Transverse colon (tissue), 4 donors: ENCODE data around the gene MED31.

Experiments
- CTCF ChIP-seq, 5 experiments: fragments of 200-600 bp in 3 of 5; fragments of 450-650 bp in 2 of 5; sonication (generic) in 3 of 5; IDR thresholded peaks; 1 replicate in 2 of 5; 2 replicates in 3 of 5; pipeline ENCODE4 v1.5.1; 2016 to 2017; ENCODE audit warnings: antibody characterized with exemption in 5 of 5, inconsistent platforms in 3 of 5, mild to moderate bottlenecking in 2 of 5, moderate library complexity in 1 of 5
- POLR2A ChIP-seq: fragments of 450-650 bp; IDR thresholded peaks from one replicate; pipeline ENCODE4 v1.6.1; 2016; ENCODE audit warnings: antibody characterized with exemption, mild to moderate bottlenecking, moderate library complexity
- POLR2AphosphoS5 ChIP-seq, 3 donors: sonication (generic); formaldehyde crosslinking; IDR thresholded peaks; one replicate each; pipeline ENCODE4 v1.6.1; 2016; ENCODE audit warnings: antibody characterized with exemption in 3 of 3

GRCh38 chr17:6684460-6684783 is 33.0 kb upstream of the MED31 start:
- TF ChIP-seq POLR2AphosphoS5 (IDR thresholded peaks at IDR 0.05): no peak
- no peak for TF ChIP-seq CTCF (IDR thresholded peaks at IDR 0.05)
- TF ChIP-seq POLR2A: no peak
